NCI-H2227 (cell line): ENCODE measurements around the gene C9orf153.
"Not testable (repeated sequence)": the region's sequence is repeated elsewhere in the genome, so short reads cannot be mapped to it uniquely, and the experiment has no call there.

Experiments used
- DNase-seq: peaks from one replicate; lab custom pipeline; 2025; ENCODE audit not compliant: unreplicated experiment; lab: John Stamatoyannopoulos, UW

The C9orf153 gene

GRCh38 chr9:86259557-86259956 is at the start of gene C9orf153:
Gene C9orf153 (minus strand): TSS chr9:86259657. CDS start chr9:86229603, 30,054 bp downstream.
- DNase-seq, result no peak

- DNase-seq, result no peak
Observed at GRCh38 chr9:86308687-86309086, 49.2 kb upstream of the C9orf153 start.

DNA sequence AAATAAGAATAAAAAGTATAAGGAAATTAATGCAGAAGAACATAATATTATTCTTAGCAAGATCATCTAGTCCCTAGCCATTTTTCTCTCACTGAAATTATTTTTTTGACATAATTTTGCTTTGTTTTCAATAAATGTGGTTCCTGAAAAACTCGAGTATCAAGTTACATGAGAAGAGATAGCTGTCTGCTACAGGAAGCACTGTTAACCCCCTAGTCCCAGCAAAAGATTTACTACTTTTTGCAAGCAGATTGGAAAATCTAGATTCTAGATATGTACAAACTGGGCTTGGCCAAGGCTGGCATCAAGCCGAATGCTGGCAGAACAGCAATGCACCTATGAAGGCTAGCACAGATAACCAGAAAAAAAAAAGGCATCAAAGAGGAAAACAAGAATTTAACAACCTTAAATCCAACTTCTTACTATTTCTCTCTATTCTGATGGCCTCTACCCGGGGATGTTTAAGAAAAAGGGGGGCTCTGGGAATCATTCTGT is 44.8 kb upstream of the C9orf153 start:
- DNase-seq, result no peak

- DNase-seq, result no peak
Observed at GRCh38 chr9:86303316-86303975, 44.0 kb upstream of the C9orf153 start.

- no peak for DNase-seq
Observed at GRCh38 chr9:86301686-86302085, 42.2 kb upstream of the C9orf153 start.

DNA sequence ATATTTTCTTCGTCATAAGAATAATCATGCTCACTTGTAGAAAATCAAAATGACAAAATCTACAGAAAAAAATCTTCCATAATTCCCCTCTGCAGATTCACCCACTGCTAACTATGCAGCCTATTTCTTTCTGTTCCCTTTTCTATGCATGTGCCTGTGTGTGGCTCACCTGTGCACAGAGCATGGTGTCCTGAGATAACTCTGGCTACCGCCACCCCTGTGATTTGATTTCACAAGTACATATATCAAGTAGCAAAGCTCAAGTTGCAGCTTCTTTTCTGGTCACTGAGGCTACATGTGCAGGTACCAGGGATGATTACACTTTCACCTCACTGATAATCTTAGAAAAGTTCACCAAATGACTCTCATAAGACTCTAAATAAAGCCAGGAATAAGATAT is 41.2 kb upstream of the C9orf153 start:
- DNase-seq, result no peak

DNA sequence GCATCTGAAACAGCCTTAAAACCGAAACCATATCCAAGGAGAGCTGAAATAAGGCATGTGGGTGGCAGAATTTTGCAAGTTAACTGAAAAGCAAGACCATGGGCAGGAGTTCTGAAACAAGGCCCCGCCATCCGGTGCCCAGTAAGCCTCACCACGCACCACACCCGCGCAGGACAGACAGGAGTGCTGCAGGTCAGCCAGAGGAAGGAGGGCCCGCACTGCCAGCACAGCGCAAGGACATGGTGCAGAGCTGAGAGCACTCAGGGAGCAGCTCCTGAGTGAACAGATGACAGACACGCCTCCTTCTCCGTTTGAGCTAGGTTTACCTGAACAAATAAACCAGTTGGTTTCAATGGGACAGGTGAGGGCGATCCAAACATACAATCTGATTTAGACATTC is 39.4 kb upstream of the C9orf153 start:
- DNase-seq, result no peak

- not testable (repeated sequence) for DNase-seq
Observed at GRCh38 chr9:86290341-86290740, 30.9 kb upstream of the C9orf153 start.

GRCh38 chr9:86288499-86289198 is 29.2 kb upstream of the C9orf153 start:
- peak; percentile 55 for DNase-seq

GRCh38 chr9:86287013-86287412 is 27.6 kb upstream of the C9orf153 start:
- DNase-seq, result peak; percentile 52

DNA sequence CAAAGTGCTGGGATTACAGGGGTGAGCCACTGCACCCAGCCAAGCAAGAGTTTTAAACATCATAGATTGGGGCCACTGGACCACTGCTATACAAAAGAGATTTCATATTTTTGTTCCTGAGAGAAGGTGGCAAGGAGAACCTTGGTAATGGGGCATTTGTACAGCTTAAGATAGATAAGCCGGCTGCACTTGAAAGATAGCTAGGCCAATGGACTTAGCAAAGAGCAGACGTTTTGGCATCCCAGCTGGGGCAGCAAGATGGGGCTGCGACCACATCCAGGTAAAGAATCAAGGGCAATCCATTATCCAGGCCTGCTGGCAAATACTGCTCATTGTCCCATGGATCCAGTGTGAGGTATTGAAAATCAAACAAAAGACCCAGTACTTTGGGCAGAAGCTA is 26.8 kb upstream of the C9orf153 start:
- no peak for DNase-seq

DNA sequence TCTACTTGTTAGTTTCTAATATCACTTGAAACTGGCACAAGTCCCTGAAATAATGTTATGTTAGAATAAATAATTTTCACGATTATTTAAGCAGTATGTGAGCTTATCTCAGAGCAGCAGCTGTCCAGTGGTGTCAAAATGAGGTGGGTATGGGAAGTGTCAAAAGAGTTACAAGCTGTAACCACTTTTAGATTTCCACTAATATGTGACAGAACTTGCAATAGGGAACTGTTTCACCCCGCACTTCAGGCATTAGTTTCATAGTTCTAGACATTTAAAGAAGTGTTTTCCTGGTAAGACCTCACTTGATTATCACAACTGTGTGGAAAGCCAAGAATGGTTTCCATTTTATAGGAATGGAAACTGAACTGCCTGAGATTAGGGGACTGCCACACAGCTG is 25.8 kb upstream of the C9orf153 start:
- DNase-seq, result no peak

- no peak for DNase-seq
Observed at GRCh38 chr9:86282979-86283535, 23.6 kb upstream of the C9orf153 start.

GRCh38 chr9:86282077-86282978 is 22.9 kb upstream of the C9orf153 start, which contains the start of gene ISCA1:
Gene ISCA1 (minus strand): TSS chr9:86282538. CDS start chr9:86282458, 80 bp downstream.
- peak; percentile 95 for DNase-seq

DNA sequence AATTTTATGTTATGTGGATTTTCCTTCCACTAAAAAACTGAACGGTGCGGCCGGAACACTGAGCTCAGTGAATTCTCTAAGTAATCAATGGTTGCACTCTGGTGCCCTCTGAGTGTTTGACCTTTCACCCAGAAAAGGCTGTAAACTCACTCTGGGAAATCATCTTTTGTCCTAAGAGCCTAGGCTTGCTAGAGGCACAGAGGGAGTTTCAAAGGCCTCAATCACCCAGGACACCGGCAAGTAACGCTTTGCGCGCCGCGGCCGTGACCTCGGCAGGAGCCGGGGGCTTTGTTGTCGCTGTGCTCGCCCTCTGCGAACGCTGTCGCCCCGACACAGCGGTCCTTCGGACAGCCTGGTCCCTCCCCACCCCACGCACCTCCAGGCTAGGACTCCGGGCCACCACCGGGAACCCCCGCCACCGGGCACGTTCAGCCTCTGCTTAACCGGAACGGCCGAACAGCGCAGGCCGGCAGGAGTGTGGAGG is 22.2 kb upstream of the C9orf153 start:
- no peak for DNase-seq

GRCh38 chr9:86280580-86280979 is 21.1 kb upstream of the C9orf153 start:
- no peak for DNase-seq

- DNase-seq, result no peak
Observed at GRCh38 chr9:86279839-86280238, 20.4 kb upstream of the C9orf153 start.

- DNase-seq, result no peak
Observed at GRCh38 chr9:86277072-86277471, 17.6 kb upstream of the C9orf153 start.

- DNase-seq, result no peak
Observed at GRCh38 chr9:86275962-86276361, 16.5 kb upstream of the C9orf153 start.

DNA sequence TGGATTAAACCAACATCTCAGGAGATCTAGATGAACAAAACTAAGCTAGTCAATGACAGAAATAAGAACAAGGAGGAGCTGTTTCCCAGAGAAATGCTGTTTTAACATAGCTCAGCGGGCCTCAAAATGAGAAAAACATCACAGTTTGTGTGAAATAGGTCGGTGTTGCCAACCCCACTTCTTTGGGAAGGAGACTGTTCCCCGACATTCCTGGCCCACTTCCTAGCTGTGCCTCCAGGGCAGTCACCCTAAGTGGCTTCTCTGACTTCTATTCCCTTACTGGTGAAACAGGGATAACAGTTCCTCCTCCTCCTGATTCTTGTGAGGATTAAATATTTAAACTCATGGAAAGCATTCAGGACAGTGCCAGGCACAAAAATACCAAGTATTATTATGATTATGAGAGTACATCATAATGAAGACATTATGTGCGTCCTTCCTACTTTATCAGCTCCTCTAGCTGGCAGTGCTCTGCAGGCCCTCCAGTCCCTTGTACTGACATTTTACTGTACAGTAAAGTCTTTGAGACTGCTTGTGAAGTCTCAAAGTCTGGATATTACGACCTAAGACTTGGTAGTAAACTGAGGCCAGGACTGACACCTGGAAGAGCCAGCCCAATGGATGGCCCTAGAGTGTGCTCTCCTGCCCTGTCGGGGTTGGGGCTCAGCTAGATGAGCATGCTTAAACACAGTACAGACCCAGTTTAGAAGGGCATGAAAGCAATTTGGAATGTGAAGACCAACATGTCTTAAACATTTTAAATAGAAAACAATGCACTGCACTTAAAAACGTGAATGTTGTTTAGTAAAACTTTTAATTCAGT is 15.6 kb upstream of the C9orf153 start:
- no peak for DNase-seq
